Measurements from ENCODE around the gene POU2AF1.

The POU2AF1 gene

DNA sequence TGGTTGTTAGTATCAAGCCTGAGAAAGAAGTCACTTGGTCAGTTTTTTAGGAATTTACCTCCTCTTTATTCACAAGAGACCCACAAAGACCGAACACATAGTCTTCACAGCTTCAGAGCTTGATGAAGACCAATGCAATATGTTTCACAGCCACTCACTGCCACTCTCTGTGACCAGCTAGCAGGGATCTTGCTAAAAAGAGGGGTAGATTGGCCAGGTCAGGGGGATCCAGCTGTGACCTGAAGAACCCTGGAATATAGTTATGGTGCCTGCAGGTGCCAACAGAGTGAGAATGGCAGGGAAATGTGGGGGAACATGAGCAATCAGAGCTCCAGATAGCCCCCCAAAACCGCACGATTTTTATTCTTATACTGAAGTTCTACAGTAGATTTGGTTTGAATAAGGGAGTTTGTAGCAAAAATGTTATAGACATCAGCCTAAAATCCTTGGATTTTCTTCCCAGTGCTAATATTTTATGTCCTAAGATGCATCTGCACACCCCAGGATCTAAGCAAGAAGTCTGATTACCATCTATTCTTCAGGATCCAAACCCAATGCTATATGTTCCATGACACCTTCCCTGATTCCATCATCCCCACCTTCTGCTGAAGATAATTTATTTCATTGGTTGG is 8.7 kb downstream of the POU2AF1 start:
- Histone ChIP-seq H3K36me3 (replicated peaks) (no peaks in the 10 kb centered on the region), H3K27me3 (ENCODE audit: low read depth) (no peaks in the 10 kb centered on the region), H3K4me1 (no peaks in the 10 kb centered on the region), H3K4me3 (no peak overlapping the region), H3K9me3 (no peaks in the 10 kb centered on the region)
- in situ Hi-C loops (cut with MboI; ENCODE audit: low sequenced_read_pairs) = no loop called here
- DNase-seq (ENCODE audit: low spot score in 2 of 2) = no peak

DNA sequence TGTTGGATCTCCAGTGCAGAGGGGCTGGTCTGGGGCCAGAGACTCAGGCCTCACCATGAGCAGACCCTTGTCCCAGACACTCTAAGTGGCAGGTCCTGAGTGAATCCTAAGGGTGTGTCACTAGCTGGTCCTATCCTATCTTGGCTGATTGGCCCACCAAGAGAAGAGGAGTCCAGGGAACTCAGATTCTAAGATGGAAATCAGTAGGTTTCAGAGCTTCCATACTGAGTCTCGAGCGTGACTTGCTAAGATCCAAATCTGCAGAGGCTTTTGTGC is 10.9 kb downstream of the POU2AF1 start:
- no peaks in the 10 kb centered on the region for H3K9me3 ChIP-seq
- no peaks in the 10 kb centered on the region for H3K4me1 ChIP-seq
- H3K4me3 ChIP-seq = no peak overlapping the region
- H3K27me3 ChIP-seq (ENCODE audit: low read depth) = no peaks in the 10 kb centered on the region
- DNase-seq (ENCODE audit: low spot score in 2 of 2) = no peak
- no peaks in the 10 kb centered on the region for H3K36me3 ChIP-seq (replicated peaks)
- in situ Hi-C loops (cut with MboI; ENCODE audit: low sequenced_read_pairs) = no loop called here

DNA sequence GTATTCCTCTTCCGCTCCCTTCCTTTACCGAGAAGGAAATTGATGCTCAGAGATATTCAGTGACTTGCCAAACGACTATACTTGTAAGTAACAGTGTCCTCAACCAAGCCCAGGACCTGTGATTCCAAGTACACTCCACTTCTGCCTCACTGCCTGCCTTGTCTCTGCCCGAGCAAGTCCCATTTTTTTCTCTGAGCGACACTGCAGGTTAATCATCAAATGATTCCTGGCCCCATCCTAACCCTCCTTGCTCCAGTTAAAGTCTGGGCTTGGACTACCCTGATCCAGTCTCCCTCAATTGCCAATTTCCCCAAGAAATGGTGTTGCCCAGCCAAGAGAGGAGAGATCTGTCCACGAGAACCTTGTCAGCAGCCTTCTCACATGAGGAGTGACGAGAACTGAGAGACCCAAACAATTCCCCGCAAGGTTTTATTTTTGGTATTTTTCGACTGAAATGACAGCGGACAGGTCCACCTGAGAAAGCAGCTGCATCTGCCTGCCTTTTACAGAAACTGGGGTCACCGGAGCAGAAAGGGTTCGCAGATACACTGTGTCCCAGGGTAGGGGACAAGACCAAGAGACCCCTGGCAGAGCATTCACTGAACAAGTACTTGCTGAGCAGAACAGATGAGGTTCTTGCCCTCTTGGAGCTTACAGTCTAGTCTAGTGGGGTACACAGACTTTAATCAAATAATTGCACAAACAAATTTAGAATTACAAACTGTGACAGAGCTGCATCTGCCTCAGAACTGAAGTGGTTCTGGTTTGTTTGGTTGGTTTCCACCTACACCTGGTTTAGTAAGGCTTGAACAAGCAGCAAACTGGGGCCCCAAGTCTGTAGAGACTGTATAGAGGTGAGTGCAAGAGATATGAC is 11.4 kb downstream of the POU2AF1 start:
- Histone ChIP-seq H3K27me3 (ENCODE audit: low read depth) (no peaks in the 10 kb centered on the region), H3K4me3 (no peak overlapping the region), H3K36me3 (replicated peaks) (no peaks in the 10 kb centered on the region), H3K4me1 (no peaks in the 10 kb centered on the region), H3K9me3 (no peaks in the 10 kb centered on the region)
- in situ Hi-C loops (cut with MboI; ENCODE audit: low sequenced_read_pairs) = no loop called here
- no peak for DNase-seq (ENCODE audit: low spot score in 2 of 2)

DNA sequence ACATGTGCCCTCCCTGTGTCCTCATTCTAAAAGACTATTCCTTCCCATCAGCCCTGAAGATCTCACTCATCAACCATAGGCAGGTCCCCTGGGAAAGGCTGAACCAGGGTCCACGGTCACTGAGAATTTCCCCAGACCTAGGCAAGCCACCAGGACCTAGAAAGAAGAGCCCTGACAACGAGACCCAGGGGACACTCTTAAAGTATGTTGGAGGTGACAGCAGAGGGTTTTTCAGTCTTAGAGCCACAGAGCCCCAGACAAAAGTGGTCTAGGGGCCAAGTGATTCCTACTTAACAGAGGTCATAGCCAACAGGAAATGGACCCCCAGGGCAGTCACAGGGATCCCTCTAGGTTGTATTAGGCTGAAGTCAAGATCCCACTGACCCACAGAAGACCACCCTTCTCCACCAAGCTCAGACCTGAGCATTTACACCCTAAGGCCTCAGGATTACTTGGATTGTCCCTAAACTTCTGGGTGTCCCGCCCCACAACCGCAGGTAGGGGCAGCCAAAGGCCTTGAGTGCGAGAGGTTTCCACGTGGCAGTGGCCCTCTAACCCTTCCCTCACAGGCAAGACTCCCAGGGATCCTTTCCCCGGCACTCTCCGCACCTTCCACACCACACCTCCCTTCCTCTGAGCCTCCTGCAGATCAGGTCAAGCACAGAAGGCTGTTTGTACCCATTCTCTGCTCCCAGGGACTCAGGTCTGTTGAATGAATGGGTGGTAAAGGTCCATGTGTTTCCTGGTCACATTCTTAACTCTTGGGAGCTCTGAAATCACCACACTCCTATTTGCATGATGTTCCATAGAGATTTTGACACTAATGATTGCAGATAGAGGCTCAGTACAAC is 12.3 kb downstream of the POU2AF1 start:
- in situ Hi-C loops (cut with MboI; ENCODE audit: low sequenced_read_pairs) = no loop called here
- H3K27me3 ChIP-seq (ENCODE audit: low read depth) = no peaks in the 10 kb centered on the region
- H3K36me3 ChIP-seq (replicated peaks) = no peaks in the 10 kb centered on the region
- no peak overlapping the region for H3K4me3 ChIP-seq
- no peaks in the 10 kb centered on the region for H3K4me1 ChIP-seq
- no peak for DNase-seq (ENCODE audit: low spot score in 2 of 2)
- no peaks in the 10 kb centered on the region for H3K9me3 ChIP-seq

DNA sequence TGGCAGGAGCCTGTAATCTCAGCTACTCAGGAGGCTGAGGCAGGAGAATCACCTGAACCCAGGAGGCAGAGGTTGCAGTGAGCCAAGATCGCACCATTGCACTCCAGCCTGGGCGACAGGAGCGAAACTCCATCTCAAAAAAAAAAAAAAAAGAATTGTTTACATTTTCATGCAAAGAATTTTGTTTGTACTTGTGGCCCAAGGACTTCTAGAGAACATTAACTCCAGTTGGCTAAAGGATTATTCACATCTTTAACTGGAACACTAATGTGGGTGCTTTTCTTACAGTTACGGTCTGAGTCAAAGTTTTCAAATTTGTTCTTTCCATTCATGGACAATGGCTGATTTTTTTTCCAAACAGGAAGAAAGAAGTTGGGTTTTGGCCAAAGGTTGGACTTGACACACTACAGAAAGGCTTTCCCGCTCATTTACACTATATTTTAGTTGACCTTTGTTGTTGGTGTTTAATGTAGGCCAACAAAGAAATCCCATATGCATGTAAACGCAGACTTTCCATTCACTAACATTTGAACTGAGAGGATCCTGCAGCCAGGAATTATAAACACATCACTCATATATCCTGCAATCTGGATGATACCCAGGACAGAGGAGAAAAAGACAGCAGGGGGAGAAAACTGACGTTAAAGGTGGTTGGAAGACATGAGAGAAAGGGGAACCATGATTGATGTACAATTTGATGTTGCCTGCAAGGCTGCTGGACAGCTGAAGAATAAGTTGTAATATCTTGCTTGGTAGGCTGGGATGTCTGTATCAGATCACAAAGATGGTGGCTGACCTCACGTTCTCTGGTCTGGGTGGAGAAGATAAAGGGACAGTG is 13.1 kb downstream of the POU2AF1 start:
- no peaks in the 10 kb centered on the region for H3K36me3 ChIP-seq (replicated peaks)
- no peaks in the 10 kb centered on the region for H3K4me1 ChIP-seq
- no peaks in the 10 kb centered on the region for H3K27me3 ChIP-seq (ENCODE audit: low read depth)
- H3K4me3 ChIP-seq = no peak overlapping the region
- no peak for DNase-seq (ENCODE audit: low spot score in 2 of 2)
- in situ Hi-C loops (cut with MboI; ENCODE audit: low sequenced_read_pairs) = no loop called here
- H3K9me3 ChIP-seq = no peaks in the 10 kb centered on the region

DNA sequence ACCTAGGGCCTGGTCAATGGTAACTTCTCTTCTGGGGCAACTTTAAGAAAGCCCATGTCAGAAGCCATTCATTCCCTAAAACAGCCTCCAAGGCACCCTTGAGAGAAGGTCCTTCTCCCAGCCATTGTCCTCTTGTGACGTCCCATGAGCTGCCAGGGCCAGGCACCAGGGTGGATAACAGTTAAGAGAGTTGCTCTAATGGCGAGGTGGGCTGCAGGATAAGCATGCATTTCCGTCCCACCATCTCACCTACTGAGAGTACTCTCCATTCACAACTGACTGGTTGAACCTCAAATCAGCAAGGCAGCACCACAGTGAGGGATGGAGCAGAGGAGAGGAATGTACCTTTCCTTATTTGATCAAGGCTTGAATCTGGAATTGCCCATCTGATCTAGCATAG is 14.6 kb downstream of the POU2AF1 start:
- H3K4me1 ChIP-seq = no peaks in the 10 kb centered on the region

DNA sequence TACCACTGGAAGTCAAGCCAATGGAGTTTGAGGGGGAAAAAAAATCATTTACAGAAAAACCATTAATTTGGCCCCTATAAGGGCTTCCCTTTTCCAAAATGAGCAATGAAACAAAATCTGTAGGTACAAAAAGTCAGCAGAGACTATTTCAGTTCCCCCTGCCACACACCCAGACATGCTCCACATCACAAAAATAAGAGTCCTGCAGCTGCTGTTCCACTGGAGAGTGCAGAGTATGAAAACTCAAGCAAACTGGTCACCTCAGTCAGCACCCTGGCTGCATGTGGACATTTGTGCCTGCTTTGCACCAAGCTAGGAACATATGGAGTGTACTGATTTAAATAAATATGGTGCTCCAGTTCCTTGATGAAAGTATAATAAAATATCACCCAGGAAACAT is 15.1 kb downstream of the POU2AF1 start:
- Histone ChIP-seq H3K4me3 (no peak overlapping the region), H3K36me3 (replicated peaks) (no peaks in the 10 kb centered on the region), H3K4me1 (no peaks in the 10 kb centered on the region), H3K9me3 (no peaks in the 10 kb centered on the region), H3K27me3 (ENCODE audit: low read depth) (no peaks in the 10 kb centered on the region)
- in situ Hi-C loops (cut with MboI; ENCODE audit: low sequenced_read_pairs) = no loop called here
- no peak for DNase-seq (ENCODE audit: low spot score in 2 of 2)

More for the DNA sequence above, 14.6 kb downstream of the POU2AF1 start:
- Histone ChIP-seq H3K27me3 (ENCODE audit: low read depth) (no peaks in the 10 kb centered on the region), H3K4me3 (no peak overlapping the region), H3K36me3 (replicated peaks) (no peaks in the 10 kb centered on the region), H3K9me3 (no peaks in the 10 kb centered on the region)
- in situ Hi-C loops (cut with MboI; ENCODE audit: low sequenced_read_pairs) = no loop called here
- DNase-seq (ENCODE audit: low spot score in 2 of 2) = no peak

DNA sequence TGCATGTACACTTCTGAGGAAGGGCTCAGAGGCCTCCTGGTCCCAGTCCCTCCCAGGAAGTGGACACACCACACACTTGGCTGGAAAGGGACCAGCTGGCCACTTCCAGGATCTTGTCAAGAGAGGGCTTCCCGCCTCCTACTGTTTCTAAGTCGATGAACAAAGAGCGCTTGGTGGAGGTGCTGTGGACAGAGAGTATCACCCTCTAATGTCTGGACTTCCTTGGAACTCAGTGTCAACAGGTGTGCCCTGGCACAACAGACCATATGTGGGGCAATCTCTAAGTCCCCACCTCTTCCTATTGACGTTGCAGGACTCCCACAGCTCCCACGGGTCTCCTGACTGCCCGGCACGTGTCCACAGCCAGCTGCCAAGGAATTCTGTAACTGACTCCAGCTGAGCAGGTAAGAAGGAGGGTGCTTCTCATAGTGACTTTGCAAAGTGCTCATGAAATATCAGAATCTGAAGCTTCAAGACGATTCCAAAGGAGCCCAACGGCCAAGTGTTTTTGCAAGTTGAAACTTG is 16.1 kb downstream of the POU2AF1 start:
- no peaks in the 10 kb centered on the region for H3K27me3 ChIP-seq (ENCODE audit: low read depth)
- DNase-seq (ENCODE audit: low spot score in 2 of 2) = no peak
- in situ Hi-C loops (cut with MboI; ENCODE audit: low sequenced_read_pairs) = no loop called here
- H3K4me3 ChIP-seq = no peak overlapping the region
- H3K9me3 ChIP-seq = no peaks in the 10 kb centered on the region
- no peaks in the 10 kb centered on the region for H3K4me1 ChIP-seq
- H3K36me3 ChIP-seq (replicated peaks) = no peaks in the 10 kb centered on the region

DNA sequence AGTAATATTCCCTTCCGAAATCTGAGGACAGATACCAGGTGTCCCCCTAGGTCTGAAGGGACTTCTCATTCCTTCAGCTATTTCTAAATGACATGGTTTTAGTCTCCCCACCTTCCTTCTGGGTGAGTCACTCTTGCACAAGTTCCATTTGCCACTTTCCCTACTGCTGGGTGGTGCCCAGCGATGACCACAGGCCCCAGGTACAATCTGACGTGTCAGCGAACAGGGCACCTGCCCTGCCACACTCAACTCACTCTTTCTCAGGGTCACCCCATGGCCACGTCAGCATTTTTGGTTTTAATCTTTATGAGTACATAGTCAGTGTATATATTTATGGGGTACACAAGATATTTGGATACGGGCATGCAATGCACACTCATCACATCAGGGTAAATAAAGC is 17.2 kb downstream of the POU2AF1 start:
- H3K4me1 ChIP-seq = no peaks in the 10 kb centered on the region
- in situ Hi-C loops (cut with MboI; ENCODE audit: low sequenced_read_pairs) = no loop called here
- H3K9me3 ChIP-seq = no peaks in the 10 kb centered on the region
- H3K4me3 ChIP-seq = no peak overlapping the region
- no peaks in the 10 kb centered on the region for H3K27me3 ChIP-seq (ENCODE audit: low read depth)
- no peaks in the 10 kb centered on the region for H3K36me3 ChIP-seq (replicated peaks)
- no peak for DNase-seq (ENCODE audit: low spot score in 2 of 2)

DNA sequence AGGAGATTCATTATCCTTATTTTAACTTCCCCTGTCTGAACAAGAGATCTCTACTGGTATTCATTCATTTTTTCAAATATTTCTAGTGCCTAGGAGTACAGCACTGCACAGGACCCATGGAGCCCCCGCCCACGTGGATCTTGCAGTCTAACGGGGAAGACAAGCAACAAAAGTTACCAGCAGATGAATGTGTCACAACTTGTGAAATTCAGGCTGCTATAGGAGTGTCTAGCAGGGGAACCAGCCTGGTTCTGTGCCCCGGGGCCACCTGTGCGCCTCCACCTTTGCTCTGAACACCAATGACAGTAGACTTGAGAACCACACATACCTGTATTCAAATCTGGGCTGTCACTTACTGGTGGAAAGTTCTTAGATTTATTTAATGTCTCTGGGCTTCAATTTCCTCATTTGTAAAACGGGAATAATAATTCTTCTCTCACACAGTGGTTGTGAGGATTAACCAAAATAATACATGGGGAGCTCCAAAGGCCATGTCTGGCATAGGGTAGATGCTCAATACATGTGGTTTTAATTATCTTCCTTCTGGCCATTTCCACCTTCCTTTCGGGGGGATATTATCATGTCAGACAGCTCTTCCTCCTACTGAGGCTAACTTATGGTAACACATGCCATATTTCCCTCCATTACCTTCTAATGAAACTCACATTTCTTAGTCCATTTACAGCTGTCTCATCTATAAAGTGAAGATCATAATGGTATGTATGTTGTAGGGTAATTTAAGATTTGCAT is 17.8 kb downstream of the POU2AF1 start:
- Histone ChIP-seq H3K9me3 (no peaks in the 10 kb centered on the region), H3K4me1 (no peaks in the 10 kb centered on the region), H3K4me3 (no peak overlapping the region), H3K27me3 (ENCODE audit: low read depth) (no peaks in the 10 kb centered on the region), H3K36me3 (replicated peaks) (no peaks in the 10 kb centered on the region)
- no peak for DNase-seq (ENCODE audit: low spot score in 2 of 2)
- in situ Hi-C loops (cut with MboI; ENCODE audit: low sequenced_read_pairs) = no loop called here

DNA sequence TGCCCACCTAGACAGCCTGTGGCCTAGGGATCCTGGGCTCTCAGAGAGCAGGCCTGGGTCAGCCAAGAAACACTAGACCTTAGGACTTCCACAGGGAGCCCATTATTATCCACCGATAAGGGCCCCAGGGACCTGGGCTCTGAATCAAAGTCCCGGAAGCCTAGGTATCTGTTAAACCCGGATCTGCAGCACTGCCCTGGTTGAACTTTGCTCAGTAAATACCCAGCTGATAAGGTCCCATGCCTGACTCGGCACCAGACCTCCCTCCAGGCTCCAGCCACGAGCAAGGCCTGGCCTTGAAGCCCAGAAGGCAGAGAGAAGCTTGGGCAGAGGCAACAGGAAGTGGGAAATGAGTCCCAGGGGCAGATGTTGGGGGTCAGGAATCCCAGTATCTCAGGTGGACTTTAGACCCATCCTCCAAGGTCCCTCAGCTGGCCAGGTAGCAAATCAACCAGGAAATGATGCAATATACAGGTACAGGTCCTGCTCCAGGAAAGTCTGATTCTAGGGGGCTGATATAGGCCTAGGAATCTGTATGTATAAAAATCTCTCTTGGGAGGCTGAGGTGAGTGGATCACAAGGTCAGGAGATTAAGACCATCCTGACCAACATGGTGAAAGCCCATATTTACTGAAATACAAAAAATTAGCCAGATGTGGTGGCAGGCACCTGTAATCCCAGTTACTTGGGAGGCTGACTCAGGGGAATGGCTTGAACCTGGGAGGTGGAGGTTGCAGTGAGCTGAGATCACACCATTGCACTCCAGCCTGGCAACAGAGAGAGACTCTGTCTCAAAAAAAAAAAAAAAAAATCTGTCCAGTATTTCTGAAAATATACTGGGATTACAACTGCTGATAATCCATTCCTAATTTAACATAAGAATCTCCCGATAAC is 18.7 kb downstream of the POU2AF1 start:
- no peaks in the 10 kb centered on the region for H3K27me3 ChIP-seq (ENCODE audit: low read depth)
- no peaks in the 10 kb centered on the region for H3K9me3 ChIP-seq
- no peak for DNase-seq (ENCODE audit: low spot score in 2 of 2)
- H3K4me3 ChIP-seq = no peak overlapping the region
- H3K36me3 ChIP-seq (replicated peaks) = no peaks in the 10 kb centered on the region
- H3K4me1 ChIP-seq = no peaks in the 10 kb centered on the region
- in situ Hi-C loops (cut with MboI; ENCODE audit: low sequenced_read_pairs) = no loop called here
